ENCODE data around the gene KLHDC2.
"Not testable (repeated sequence)": the region's sequence is repeated elsewhere in the genome, so short reads cannot be mapped to it uniquely, and the experiment has no call there.

KLHDC2 gene

GRCh38 chr14:49767571-49768300 lies at the start of gene KLHDC2:
Gene KLHDC2, plus strand, starts transcription at chr14:49768153. Its CDS starts 316 bp downstream, at chr14:49768469.
- peak; percentile 83 for DNase-seq
- in situ Hi-C loops (cut with HindIII; ENCODE audit: low pct_ligation_motif_present, low pct_unique_long_range_greater_than_20kb, low sequenced_read_pairs) = no loop called here

GRCh38 chr14:49720744-49721143 lies 47.2 kb upstream of the KLHDC2 start:
- in situ Hi-C loops (cut with HindIII; ENCODE audit: low pct_ligation_motif_present, low pct_unique_long_range_greater_than_20kb, low sequenced_read_pairs) = no loop called here
- DNase-seq = no peak

GRCh38 chr14:49721733-49722435 lies 46.1 kb upstream of the KLHDC2 start:
- in situ Hi-C loops (cut with HindIII; ENCODE audit: low pct_ligation_motif_present, low pct_unique_long_range_greater_than_20kb, low sequenced_read_pairs); DNase-seq: not testable (repeated sequence)

GRCh38 chr14:49727171-49727570 lies 40.8 kb upstream of the KLHDC2 start:
- in situ Hi-C loops (cut with HindIII; ENCODE audit: low pct_ligation_motif_present, low pct_unique_long_range_greater_than_20kb, low sequenced_read_pairs) = no loop called here
- DNase-seq = no peak

GRCh38 chr14:49732896-49733295 lies 35.1 kb upstream of the KLHDC2 start:
- no peak for DNase-seq
- in situ Hi-C loops (cut with HindIII; ENCODE audit: low pct_ligation_motif_present, low pct_unique_long_range_greater_than_20kb, low sequenced_read_pairs) = no loop called here

GRCh38 chr14:49733836-49734235 lies 34.1 kb upstream of the KLHDC2 start:
- in situ Hi-C loops (cut with HindIII; ENCODE audit: low pct_ligation_motif_present, low pct_unique_long_range_greater_than_20kb, low sequenced_read_pairs) = no loop called here
- no peak for DNase-seq

- in situ Hi-C loops (cut with HindIII; ENCODE audit: low pct_ligation_motif_present, low pct_unique_long_range_greater_than_20kb, low sequenced_read_pairs); DNase-seq: not testable (repeated sequence)
Observed at GRCh38 chr14:49735669-49736068, 32.3 kb upstream of the KLHDC2 start.

- DNase-seq = no peak
- in situ Hi-C loops (cut with HindIII; ENCODE audit: low pct_ligation_motif_present, low pct_unique_long_range_greater_than_20kb, low sequenced_read_pairs) = no loop called here
Observed at GRCh38 chr14:49745191-49745590, 22.8 kb upstream of the KLHDC2 start.

- DNase-seq; in situ Hi-C loops (cut with HindIII; ENCODE audit: low pct_ligation_motif_present, low pct_unique_long_range_greater_than_20kb, low sequenced_read_pairs): not testable (repeated sequence)
Observed at GRCh38 chr14:49746476-49746875, 21.5 kb upstream of the KLHDC2 start.

GRCh38 chr14:49754570-49755097 lies 13.3 kb upstream of the KLHDC2 start:
- DNase-seq = no peak
- in situ Hi-C loops (cut with HindIII; ENCODE audit: low pct_ligation_motif_present, low pct_unique_long_range_greater_than_20kb, low sequenced_read_pairs) = no loop called here

- DNase-seq = no peak
- in situ Hi-C loops (cut with HindIII; ENCODE audit: low pct_ligation_motif_present, low pct_unique_long_range_greater_than_20kb, low sequenced_read_pairs) = no loop called here
Observed at GRCh38 chr14:49755378-49755777, 12.6 kb upstream of the KLHDC2 start.

GRCh38 chr14:49761839-49762551 lies 6.0 kb upstream of the KLHDC2 start:
- in situ Hi-C loops (cut with HindIII; ENCODE audit: low pct_ligation_motif_present, low pct_unique_long_range_greater_than_20kb, low sequenced_read_pairs) = no loop called here
- no peak for DNase-seq

GRCh38 chr14:49766839-49767238 lies 1.1 kb upstream of the KLHDC2 start:
- in situ Hi-C loops (cut with HindIII; ENCODE audit: low pct_ligation_motif_present, low pct_unique_long_range_greater_than_20kb, low sequenced_read_pairs) = no loop called here

GRCh38 chr14:49767270-49767570 lies 733 bp upstream of the KLHDC2 start:
- in situ Hi-C loops (cut with HindIII; ENCODE audit: low pct_ligation_motif_present, low pct_unique_long_range_greater_than_20kb, low sequenced_read_pairs) = no loop called here
- DNase-seq = no peak

More at GRCh38 chr14:49766839-49767238, 1.1 kb upstream of the KLHDC2 start:
- peak; percentile 2 for DNase-seq

GRCh38 chr14:49768301-49769121 lies 558 bp downstream of the KLHDC2 start:
- in situ Hi-C loops (cut with HindIII; ENCODE audit: low pct_ligation_motif_present, low pct_unique_long_range_greater_than_20kb, low sequenced_read_pairs) = no loop called here
- peak; percentile 62 for DNase-seq

- in situ Hi-C loops (cut with HindIII; ENCODE audit: low pct_ligation_motif_present, low pct_unique_long_range_greater_than_20kb, low sequenced_read_pairs) = no loop called here
- peak; percentile 54 for DNase-seq
Observed at GRCh38 chr14:49769171-49769570, 1.2 kb downstream of the KLHDC2 start.

GRCh38 chr14:49769581-49770211 lies 1.7 kb downstream of the KLHDC2 start:
- peak; percentile 16 for DNase-seq
- in situ Hi-C loops (cut with HindIII; ENCODE audit: low pct_ligation_motif_present, low pct_unique_long_range_greater_than_20kb, low sequenced_read_pairs) = no loop called here

- in situ Hi-C loops (cut with HindIII; ENCODE audit: low pct_ligation_motif_present, low pct_unique_long_range_greater_than_20kb, low sequenced_read_pairs) = no loop called here
- peak; percentile 87 for DNase-seq
Observed at GRCh38 chr14:49770212-49770817, 2.4 kb downstream of the KLHDC2 start.

Data from ACHN (cell line).